HepG2 (cell line): Measurements from ENCODE around the gene CCDC174. TPM values are rescaled to one million over a fixed set of nuclear protein-coding genes. Genes with fewer than 3 reads are reported as not detected.

ENCODE experiments used
- ATAC-seq: fragments of 200-7000 bp; cut with Tn5 transposase; 3 replicates; pipeline ENCODE4 v1.9.1; 2020; ENCODE audit warnings: mild to moderate bottlenecking, moderate library complexity
- BruUV-seq: library from RNA; stranded (reverse); fragments of 400-500 nt; replicated peaks from 2 replicates; lab custom pipeline; 2021; lab: Mats Ljungman, UMichigan
- CTCF ChIA-PET: fragments of 300-600 bp; formaldehyde crosslinking; extraction: SDS; loops from one replicate; lab custom pipeline; 2021; ENCODE audit warnings: low total read pairs, inconsistent platforms, low intra/inter-chr PET ratio; lab: Yijun Ruan, JAX
- POLR2A ChIA-PET: fragments of 350-600 bp; sonication (Branson Sonifier 250); formaldehyde crosslinking; loops from one replicate; lab custom pipeline; 2020; ENCODE audit warnings: antibody characterized with exemption, inconsistent platforms; lab: Yijun Ruan, JAX
- DNase-seq: peaks from one replicate; pipeline ENCODE4 v3.0.0-alpha.2; 2015; ENCODE audit warnings: low spot score
- FAIRE-seq: peaks from 3 replicates; lab custom pipeline; 2011; peaks lifted over from hg19 to GRCh38; lab: Jason Lieb, UNC
- H2AFZ ChIP-seq: one replicate; pipeline ENCODE4 v1.6.1; 2011; ENCODE audit warnings: low read length, inconsistent platforms
- H3K27ac ChIP-seq: fragments of 300-600 bp; 3 replicates; pipeline ENCODE4 v1.8.0; 2011; ENCODE audit warnings: mixed run types, mild to moderate bottlenecking, mixed read lengths, low read length, inconsistent platforms; ENCODE audit not compliant: insufficient read depth; ENCODE audit errors: extremely low read length
- H3K27me3 ChIP-seq, 2 experiments: fragments of 200-600 bp in 1 of 2; 2 replicates in 1 of 2; 3 replicates in 1 of 2; pipeline versions ENCODE4 v1.6.0 to v1.8.0; 2011; ENCODE audit warnings: low read length in 2 of 2, mild to moderate bottlenecking in 2 of 2, moderate library complexity in 2 of 2, inconsistent platforms in 1 of 2; ENCODE audit not compliant: insufficient read depth in 2 of 2, control insufficient read depth in 1 of 2
- H3K36me3 ChIP-seq, 2 experiments: fragments of 200-600 bp in 1 of 2; replicated peaks in 1 of 2; 2 replicates in 1 of 2; 3 replicates in 1 of 2; pipeline versions ENCODE4 v1.5.1 to v1.8.0; 2011; ENCODE audit warnings: low read length in 2 of 2, inconsistent platforms in 1 of 2; ENCODE audit not compliant: insufficient read depth in 2 of 2, control insufficient read depth in 1 of 2
- H3K4me1 ChIP-seq: 2 replicates; pipeline ENCODE4 v1.5.1; 2012; ENCODE audit warnings: low read length, inconsistent platforms; ENCODE audit not compliant: insufficient read depth
- H3K4me2 ChIP-seq: 2 replicates; pipeline ENCODE4 v1.6.0; 2011; ENCODE audit warnings: low read depth, low read length, inconsistent platforms
- H3K4me3 ChIP-seq, 3 experiments: fragments of 200-600 bp in 1 of 3; sonication (generic), shearing (Covaris generic) in 1 of 3; replicated peaks in 1 of 3; 2 replicates each; pipeline ENCODE4 v1.5.1; 2011 to 2016; ENCODE audit warnings: low read length in 3 of 3, inconsistent platforms in 2 of 3, low read depth in 2 of 3, mild to moderate bottlenecking in 2 of 3, control low read depth in 1 of 3, mixed read lengths in 1 of 3; ENCODE audit not compliant: insufficient read depth in 1 of 3
- H3K79me2 ChIP-seq: one replicate; pipeline ENCODE4 v1.6.1; 2011; ENCODE audit warnings: low read length, inconsistent platforms; ENCODE audit not compliant: insufficient read depth
- H3K9ac ChIP-seq: 2 replicates; pipeline ENCODE4 v1.6.0; 2011; ENCODE audit warnings: mild to moderate bottlenecking, low read depth, low read length, inconsistent platforms; ENCODE audit not compliant: insufficient read depth
- H3K9me3 ChIP-seq: 2 replicates; pipeline ENCODE4 v1.5.1; 2012; ENCODE audit warnings: mild to moderate bottlenecking, low read length
- H4K20me1 ChIP-seq: 2 replicates; pipeline ENCODE4 v1.6.0; 2011; ENCODE audit warnings: inconsistent platforms, mild to moderate bottlenecking, low read length, moderate library complexity; ENCODE audit not compliant: insufficient read depth
- DR1 ChIP-seq: sonication (generic); formaldehyde crosslinking; IDR thresholded peaks from 2 replicates; pipeline ENCODE4 v1.8.0; 2021; ENCODE audit warnings: mild to moderate bottlenecking, missing genetic modification reagents, inconsistent platforms
- ERF ChIP-seq: IDR thresholded peaks from 2 replicates; pipeline ENCODE4 v1.6.1; 2018; ENCODE audit warnings: missing biosample characterization, missing genetic modification reagents
- HOXA3 ChIP-seq: sonication (generic); formaldehyde crosslinking; IDR thresholded peaks from 2 replicates; pipeline ENCODE4 v1.5.0; 2020; ENCODE audit warnings: missing genetic modification reagents
- REST ChIP-seq, 2 experiments: IDR thresholded peaks; 2 replicates each; pipeline ENCODE4 v1.6.1; 2011 to 2012; ENCODE audit warnings: low read length in 2 of 2, borderline replicate concordance in 1 of 2, low read depth in 1 of 2, mild to moderate bottlenecking in 1 of 2, moderate library complexity in 1 of 2
- RFX5 ChIP-seq: IDR thresholded peaks from 2 replicates; pipeline ENCODE4 v1.6.1; 2011; ENCODE audit warnings: low read depth, low read length, improper control_type of control experiment
- THAP8 ChIP-seq: sonication (generic); formaldehyde crosslinking; IDR thresholded peaks from 2 replicates; pipeline ENCODE4 v1.5.1; 2020; ENCODE audit warnings: missing genetic modification reagents, mild to moderate bottlenecking, borderline replicate concordance
- ZBTB26 ChIP-seq: IDR thresholded peaks from 2 replicates; pipeline ENCODE4 v1.6.1; 2016; ENCODE audit warnings: missing compliant biosample characterization, missing genetic modification reagents, borderline replicate concordance
- ZBTB43 ChIP-seq: sonication (generic); formaldehyde crosslinking; conservative IDR thresholded peaks from 2 replicates; pipeline ENCODE4 v1.4.0; 2020; ENCODE audit warnings: missing genetic modification reagents
- ZNF234 ChIP-seq: sonication (generic); formaldehyde crosslinking; conservative IDR thresholded peaks from 2 replicates; pipeline ENCODE4 v1.5.1; 2020; ENCODE audit warnings: mild to moderate bottlenecking, missing genetic modification reagents
- ZNF451 ChIP-seq: sonication (generic); formaldehyde crosslinking; IDR thresholded peaks from 2 replicates; pipeline ENCODE4 v1.5.0; 2020; ENCODE audit warnings: mild to moderate bottlenecking, missing genetic modification reagents
- ZNF562 ChIP-seq: sonication (generic); formaldehyde crosslinking; IDR thresholded peaks from 2 replicates; pipeline ENCODE4 v1.8.0; 2022; ENCODE audit warnings: missing genetic modification reagents, borderline replicate concordance
- in situ Hi-C: cut with HindIII; loops from 2 replicates; pipeline ENCODE4 v1.10.0; 2017; ENCODE audit warnings: low pct_unique_long_range_greater_than_20kb; ENCODE audit not compliant: extremely low pct_ligation_motif_present
- intact Hi-C: fragments of 100-400 bp; cut with micrococcal nuclease; formaldehyde crosslinking; loops from one replicate; pipeline ENCODE4 v1.10.0; 2022; ENCODE audit not compliant: unreplicated experiment
- polyA plus RNA-seq, 8 experiments: library from polyadenylated mRNA; depleted of rRNA in 3 of 8; stranded (reverse) in 7 of 8; unstranded in 1 of 8; fragments of >200 nt; fragmentation: Illumina TruSeq in 4 of 8; extraction: Trizol in 4 of 8; gene quantifications; 2 replicates each; pipeline versions ENCODE4 v1.2.1 to v1.2.3, GENCODE V29; 2011 to 2016; ENCODE audit warnings: low read depth in 4 of 8, missing spikeins in 1 of 8, mixed read lengths in 1 of 8; ENCODE audit not compliant: insufficient read depth in 1 of 8
- total RNA-seq, 5 experiments: library from RNA; depleted of rRNA; stranded (reverse); fragments of >200 nt; fragmentation: Illumina TruSeq; extraction: Trizol; gene quantifications; 2 replicates each; pipeline ENCODE4 v1.2.3, GENCODE V29; 2016; ENCODE audit warnings: low read depth in 1 of 5

CCDC174 gene
- total and polyA plus RNA-seq, 2 of the 13 experiments (the other 11 are each of a cell fraction or from before 2014, with no cell fraction given), result 5.4 to 11.0 TPM

- intact Hi-C loops (no loop called here), in situ Hi-C loops (no loop called here)
- Histone ChIP-seq H3K9me3 (no peaks in the 10 kb centered on the region), H3K79me2 (no peaks in the 10 kb centered on the region), H4K20me1 (no peaks in the 10 kb centered on the region), H2AFZ (no peak overlapping the region), H3K9ac (no peak overlapping the region), H3K4me1 (no peaks in the 10 kb centered on the region)
- no peak for FAIRE-seq
- ATAC-seq, result no peak
- DNase-seq, result no peak
- ChIA-PET CTCF (no interaction called here), POLR2A (no interaction called here)
- TF ChIP-seq ZNF451 (CRISPR knock-in tag) (no peak), REST (IDR thresholded peaks at IDR 0.05; ENCODE audit: borderline replicate concordance in 1 of 2, low read depth in 1 of 2, low read length in 2 of 2) (no peak), ERF (CRISPR knock-in tag) (no peak), ZBTB43 (CRISPR knock-in tag) (no peak), HOXA3 (no peak), RFX5 (no peak), ZNF562 (no peak), DR1 (CRISPR knock-in tag) (no peak), THAP8 (CRISPR knock-in tag) (no peak), ZBTB26 (CRISPR knock-in tag) (no peak), ZNF234 (CRISPR knock-in tag) (no peak)
- TF ChIP-seq, all 625 proteins: peak for 0
- H3K27me3 ChIP-seq, result peaks cover 0 to 12% of the 10 kb centered on the region in 2 experiments; a peak in 3 of 5 replicates
- no peak overlapping the region for H3K4me2 ChIP-seq
- BruUV-seq, result no TSS peak
- no peak overlapping the region for H3K4me3 ChIP-seq
- H3K36me3 ChIP-seq, result no peaks in the 10 kb centered on the region
- no peak overlapping the region for H3K27ac ChIP-seq
Observed at GRCh38 chr3:14609941-14610340, 41.6 kb upstream of the CCDC174 start.
